HCT116 (cell line): ENCODE measurements around the gene ERN1. TPM values are rescaled to one million over a fixed set of nuclear protein-coding genes. Genes with fewer than 3 reads are reported as not detected.

Experiments
- ATAC-seq: fragments of 200-7000 bp; cut with Tn5 transposase; 2 replicates; pipeline ENCODE4 v1.9.1; 2020; ENCODE audit warnings: mild to moderate bottlenecking, moderate library complexity
- BruUV-seq: library from RNA; stranded (reverse); fragments of 400-500 nt; replicated peaks from 2 replicates; lab custom pipeline; 2021; lab: Mats Ljungman, UMichigan
- CTCF ChIA-PET: fragments of 300-600 bp; sonication (Branson Sonifier 250); formaldehyde crosslinking; loops from one replicate; lab custom pipeline; 2021; ENCODE audit warnings: antibody characterized with exemption; lab: Charles Lee
- POLR2A ChIA-PET: fragments of 300-600, 350-600 bp; sonication (Branson Sonifier 250); formaldehyde crosslinking; loops from one replicate; lab custom pipeline; 2021; ENCODE audit warnings: antibody characterized with exemption; lab: Charles Lee
- RAD21 ChIA-PET, 2 experiments: fragments of 300-600 bp; sonication (Branson Sonifier 250); formaldehyde crosslinking; loops; one replicate each; lab custom pipeline; 2023; ENCODE audit warnings: low total read pairs in 2 of 2; ENCODE audit not compliant: uncharacterized antibody in 2 of 2, unreplicated experiment in 2 of 2, low non-redundant PET in 1 of 2; lab: Charles Lee
- DNase-seq: peaks from one replicate; pipeline ENCODE4 v3.0.0-alpha.2; 2010; ENCODE audit warnings: low read depth, low spot score
- H2AFZ ChIP-seq: fragments of 200-600 bp; shearing (Covaris generic), sonication (generic); 2 replicates; pipeline ENCODE4 v1.6.1; 2017; ENCODE audit warnings: low read depth, mixed run types, mixed read lengths, antibody characterized with exemption, low read length; ENCODE audit not compliant: poor library complexity, severe bottlenecking
- H3K27ac ChIP-seq: 2 replicates; pipeline ENCODE4 v1.5.1; 2012; ENCODE audit warnings: low read depth, low read length
- H3K27me3 ChIP-seq: fragments of 200-600 bp; sonication (generic); 2 replicates; pipeline ENCODE4 v1.6.1; 2016; ENCODE audit warnings: mixed run types, low read length, mixed read lengths; ENCODE audit not compliant: insufficient read depth
- H3K36me3 ChIP-seq, 2 experiments: fragments of 200-500 bp in 1 of 2; fragments of 200-600 bp in 1 of 2; sonication (Bioruptor generic) in 1 of 2; sonication (generic) in 1 of 2; 2 replicates each; pipeline versions ENCODE4 v1.5.1 to v1.6.1; 2014 to 2016; ENCODE audit warnings: low read length in 2 of 2, inconsistent platforms in 1 of 2, mixed read lengths in 1 of 2, mixed run types in 1 of 2; ENCODE audit not compliant: insufficient read depth in 2 of 2, control insufficient read depth in 1 of 2
- H3K4me1 ChIP-seq, 2 experiments: fragments of 200-600 bp in 1 of 2; sonication (generic) in 1 of 2; 2 replicates each; pipeline versions ENCODE4 v1.5.1 to v1.6.1; 2012 to 2017; ENCODE audit warnings: low read length in 2 of 2, inconsistent platforms in 1 of 2, mild to moderate bottlenecking in 1 of 2, mixed read lengths in 1 of 2, mixed run types in 1 of 2, moderate library complexity in 1 of 2; ENCODE audit not compliant: insufficient read depth in 2 of 2, control insufficient read depth in 1 of 2
- H3K4me2 ChIP-seq: fragments of 200-600 bp; sonication (generic); 2 replicates; pipeline ENCODE4 v1.6.1; 2017; ENCODE audit warnings: mixed run types, low read length, mixed read lengths
- H3K4me3 ChIP-seq, 2 experiments: fragments of 200-600 bp in 1 of 2; sonication (generic) in 1 of 2; replicated peaks in 1 of 2; 2 replicates each; pipeline ENCODE4 v1.5.1; 2011 to 2016; ENCODE audit warnings: low read length in 2 of 2, control low read depth in 1 of 2, low read depth in 1 of 2, mild to moderate bottlenecking in 1 of 2, mixed read lengths in 1 of 2, mixed run types in 1 of 2
- H3K79me2 ChIP-seq: fragments of 200-600 bp; sonication (generic); 2 replicates; pipeline ENCODE4 v1.6.1; 2017; ENCODE audit warnings: mild to moderate bottlenecking, mixed run types, low read length, moderate library complexity, mixed read lengths; ENCODE audit not compliant: insufficient read depth
- H3K9ac ChIP-seq: fragments of 200-600 bp; sonication (generic); 2 replicates; pipeline ENCODE4 v1.6.1; 2016; ENCODE audit warnings: low read length, mixed read lengths
- H3K9me2 ChIP-seq: fragments of 200-600 bp; sonication (generic), shearing (Covaris generic); 2 replicates; pipeline ENCODE4 v1.6.1; 2017; ENCODE audit warnings: mixed run types, mild to moderate bottlenecking, moderate library complexity; ENCODE audit not compliant: insufficient read depth
- H3K9me3 ChIP-seq, 2 experiments: fragments of 200-500 bp in 1 of 2; fragments of 200-600 bp in 1 of 2; sonication (Bioruptor generic) in 1 of 2; sonication (generic) in 1 of 2; 2 replicates each; pipeline ENCODE4 v1.6.1; 2014 to 2017; ENCODE audit warnings: low read length in 2 of 2, mixed read lengths in 2 of 2, inconsistent platforms in 1 of 2, low read depth in 1 of 2, mild to moderate bottlenecking in 1 of 2, mixed run types in 1 of 2, moderate library complexity in 1 of 2; ENCODE audit not compliant: control insufficient read depth in 1 of 2, insufficient read depth in 1 of 2
- H4K20me1 ChIP-seq: fragments of 200-600 bp; sonication (generic), shearing (Covaris generic); 2 replicates; pipeline ENCODE4 v1.6.1; 2017; ENCODE audit warnings: mixed run types, mild to moderate bottlenecking, moderate library complexity; ENCODE audit not compliant: insufficient read depth
- CEBPB ChIP-seq: IDR thresholded peaks from 2 replicates; pipeline ENCODE4 v1.6.1; 2012; ENCODE audit warnings: low read depth
- EGR1 ChIP-seq: IDR thresholded peaks from 2 replicates; pipeline ENCODE4 v1.6.1; 2012; ENCODE audit warnings: low read depth
- EZH2 ChIP-seq: fragments of 200-600 bp; sonication (generic); IDR thresholded peaks from 2 replicates; pipeline ENCODE4 v1.6.1; 2017; ENCODE audit warnings: antibody characterized with exemption, mixed run types
- EZH2phosphoT487 ChIP-seq: fragments of 200-600 bp; IDR thresholded peaks from 2 replicates; pipeline ENCODE4 v1.6.1; 2018; ENCODE audit warnings: antibody characterized with exemption, borderline replicate concordance
- FOSL1 ChIP-seq: IDR thresholded peaks from 2 replicates; pipeline ENCODE4 v1.6.1; 2012; ENCODE audit warnings: low read depth
- POLR2AphosphoS5 ChIP-seq: IDR thresholded peaks from 2 replicates; pipeline ENCODE4 v1.6.1; 2011; ENCODE audit warnings: mild to moderate bottlenecking, low read depth, low read length, moderate library complexity
- SIN3A ChIP-seq: IDR thresholded peaks from 2 replicates; pipeline ENCODE4 v1.6.1; 2012; ENCODE audit warnings: low read depth
- SP1 ChIP-seq: IDR thresholded peaks from 2 replicates; pipeline ENCODE4 v1.6.1; 2012; ENCODE audit warnings: low read depth
- SRF ChIP-seq: IDR thresholded peaks from 2 replicates; pipeline ENCODE4 v1.6.1; 2012; ENCODE audit warnings: low read depth
- TCF7L2 ChIP-seq: IDR thresholded peaks from 2 replicates; pipeline ENCODE4 v1.7.0; 2011; ENCODE audit warnings: borderline replicate concordance, inconsistent platforms; ENCODE audit not compliant: insufficient read depth, insufficient read length; ENCODE audit errors: extremely low read depth
- YY1 ChIP-seq: IDR thresholded peaks from 2 replicates; pipeline ENCODE4 v1.6.1; 2011; ENCODE audit warnings: low read length, low read depth, moderate library complexity, mild to moderate bottlenecking; ENCODE audit not compliant: insufficient replicate concordance; ENCODE audit errors: extremely low read depth
- ZFX ChIP-seq: fragments of 450-650 bp; IDR thresholded peaks from 2 replicates; pipeline ENCODE4 v1.6.1; 2017
- ZNF274 ChIP-seq: fragments of 200-500 bp; sonication (Bioruptor generic); IDR thresholded peaks from 2 replicates; pipeline ENCODE4 v1.6.1; 2014; ENCODE audit warnings: mild to moderate bottlenecking, low read depth, low read length, inconsistent platforms
- intact Hi-C: fragments of 100-400 bp; cut with micrococcal nuclease; formaldehyde crosslinking; loops from 2 replicates; pipeline ENCODE4 v1.10.0; 2022
- total RNA-seq: library from RNA; stranded (reverse); gene quantifications from one replicate; pipeline ENCODE4 v1.2.1, GENCODE V29; 2021; ENCODE audit not compliant: unreplicated experiment
- TF ChIP-seq, protein P1 (sequence below): IDR thresholded peaks from 2 replicates; pipeline ENCODE4 v1.6.1; 2012; ENCODE audit warnings: low read depth
- TF ChIP-seq, protein P2 (sequence below): IDR thresholded peaks from 2 replicates; pipeline ENCODE4 v1.6.1; 2012
- TF ChIP-seq, protein P3 (sequence below): IDR thresholded peaks from 2 replicates; pipeline ENCODE4 v1.6.1; 2011; ENCODE audit warnings: mild to moderate bottlenecking, low read length, moderate library complexity; ENCODE audit not compliant: insufficient replicate concordance; ENCODE audit errors: extremely low read depth
- TF ChIP-seq, protein P4 (sequence below): IDR thresholded peaks from 2 replicates; pipeline ENCODE4 v1.6.1; 2012

The ERN1 gene
- total RNA-seq, 1 experiment from 2014 or later, result 28.2 TPM

DNA sequence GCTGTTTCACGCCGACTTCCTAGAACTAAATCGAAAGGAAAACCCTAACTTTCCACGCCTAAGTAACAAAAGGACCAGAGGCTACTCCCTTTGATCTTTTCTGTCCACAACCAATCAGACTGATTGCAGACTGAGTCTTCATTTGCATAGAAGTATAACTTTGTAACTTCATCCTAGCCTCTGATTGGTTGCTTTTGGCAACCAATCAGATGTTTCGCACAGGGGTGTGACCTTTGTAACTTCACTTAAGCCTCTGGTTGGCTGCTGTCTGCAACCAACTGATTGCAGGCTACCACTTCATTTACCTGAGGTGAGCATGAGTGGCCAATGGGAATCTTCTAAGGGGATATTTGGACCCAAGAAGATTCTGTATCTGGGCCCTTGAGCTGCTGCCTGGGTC lies 92.1 kb downstream of the ERN1 start (continued):
- TF ChIP-seq EZH2phosphoT487 (no peak), CEBPB (no peak), EGR1 (no peak), SIN3A (no peak), FOSL1 (no peak), SP1 (no peak), YY1 (no peak), TCF7L2 (no peak), EZH2 (no peak)
- TF ChIP-seq, protein P1, sequence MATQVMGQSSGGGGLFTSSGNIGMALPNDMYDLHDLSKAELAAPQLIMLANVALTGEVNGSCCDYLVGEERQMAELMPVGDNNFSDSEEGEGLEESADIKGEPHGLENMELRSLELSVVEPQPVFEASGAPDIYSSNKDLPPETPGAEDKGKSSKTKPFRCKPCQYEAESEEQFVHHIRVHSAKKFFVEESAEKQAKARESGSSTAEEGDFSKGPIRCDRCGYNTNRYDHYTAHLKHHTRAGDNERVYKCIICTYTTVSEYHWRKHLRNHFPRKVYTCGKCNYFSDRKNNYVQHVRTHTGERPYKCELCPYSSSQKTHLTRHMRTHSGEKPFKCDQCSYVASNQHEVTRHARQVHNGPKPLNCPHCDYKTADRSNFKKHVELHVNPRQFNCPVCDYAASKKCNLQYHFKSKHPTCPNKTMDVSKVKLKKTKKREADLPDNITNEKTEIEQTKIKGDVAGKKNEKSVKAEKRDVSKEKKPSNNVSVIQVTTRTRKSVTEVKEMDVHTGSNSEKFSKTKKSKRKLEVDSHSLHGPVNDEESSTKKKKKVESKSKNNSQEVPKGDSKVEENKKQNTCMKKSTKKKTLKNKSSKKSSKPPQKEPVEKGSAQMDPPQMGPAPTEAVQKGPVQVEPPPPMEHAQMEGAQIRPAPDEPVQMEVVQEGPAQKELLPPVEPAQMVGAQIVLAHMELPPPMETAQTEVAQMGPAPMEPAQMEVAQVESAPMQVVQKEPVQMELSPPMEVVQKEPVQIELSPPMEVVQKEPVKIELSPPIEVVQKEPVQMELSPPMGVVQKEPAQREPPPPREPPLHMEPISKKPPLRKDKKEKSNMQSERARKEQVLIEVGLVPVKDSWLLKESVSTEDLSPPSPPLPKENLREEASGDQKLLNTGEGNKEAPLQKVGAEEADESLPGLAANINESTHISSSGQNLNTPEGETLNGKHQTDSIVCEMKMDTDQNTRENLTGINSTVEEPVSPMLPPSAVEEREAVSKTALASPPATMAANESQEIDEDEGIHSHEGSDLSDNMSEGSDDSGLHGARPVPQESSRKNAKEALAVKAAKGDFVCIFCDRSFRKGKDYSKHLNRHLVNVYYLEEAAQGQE, result no peak
- TF ChIP-seq, protein P2, sequence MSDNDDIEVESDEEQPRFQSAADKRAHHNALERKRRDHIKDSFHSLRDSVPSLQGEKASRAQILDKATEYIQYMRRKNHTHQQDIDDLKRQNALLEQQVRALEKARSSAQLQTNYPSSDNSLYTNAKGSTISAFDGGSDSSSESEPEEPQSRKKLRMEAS, result no peak

DNA sequence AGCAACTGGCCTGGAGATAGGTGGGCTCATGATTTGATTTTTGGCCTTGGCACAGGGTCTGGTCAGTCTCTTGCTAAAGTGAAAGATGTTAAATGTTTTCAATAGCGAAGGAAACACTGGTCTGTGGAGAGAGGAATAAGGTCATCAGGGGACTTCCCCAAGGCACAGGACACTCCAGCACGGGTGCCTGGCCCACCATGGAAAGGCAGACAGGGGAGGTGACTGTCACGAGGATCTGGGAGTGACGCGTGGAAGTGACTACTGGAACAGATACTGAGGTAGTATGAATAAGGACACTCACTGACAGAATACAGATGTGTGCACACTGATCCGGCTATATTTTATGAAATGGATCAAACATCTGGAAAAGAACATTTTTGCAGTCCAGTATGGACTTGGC lies 92.8 kb downstream of the ERN1 start:
- intact Hi-C loops, result no loop called here
- Histone ChIP-seq H3K27ac (no peak overlapping the region), H3K79me2 (no peaks in the 10 kb centered on the region), H2AFZ (no peak overlapping the region), H4K20me1 (no peaks in the 10 kb centered on the region), H3K9me3 (no peaks in the 10 kb centered on the region), H3K4me1 (peaks cover 0 to 6% of the 10 kb centered on the region in 2 experiments; a peak in 1 of 4 replicates), H3K4me2 (no peak overlapping the region), H3K9ac (no peak overlapping the region), H3K36me3 (no peaks in the 10 kb centered on the region), H3K4me3 (no peak overlapping the region), H3K27me3 (no peaks in the 10 kb centered on the region), H3K9me2 (no peaks in the 10 kb centered on the region)
- no peak for ATAC-seq
- BruUV-seq, result no TSS peak
- RAD21 ChIA-PET, result no interaction called here
- CTCF ChIA-PET, result interaction anchor here (2.0 kb wide), 1 partner anchor 117 kb away, joined by 6 read pairs; no protein-coding TSS in a partner anchor
- DNase-seq, result no peak
- POLR2A ChIA-PET, result no interaction called here
- no peak for TF ChIP-seq YY1
- TF ChIP-seq, protein P3, sequence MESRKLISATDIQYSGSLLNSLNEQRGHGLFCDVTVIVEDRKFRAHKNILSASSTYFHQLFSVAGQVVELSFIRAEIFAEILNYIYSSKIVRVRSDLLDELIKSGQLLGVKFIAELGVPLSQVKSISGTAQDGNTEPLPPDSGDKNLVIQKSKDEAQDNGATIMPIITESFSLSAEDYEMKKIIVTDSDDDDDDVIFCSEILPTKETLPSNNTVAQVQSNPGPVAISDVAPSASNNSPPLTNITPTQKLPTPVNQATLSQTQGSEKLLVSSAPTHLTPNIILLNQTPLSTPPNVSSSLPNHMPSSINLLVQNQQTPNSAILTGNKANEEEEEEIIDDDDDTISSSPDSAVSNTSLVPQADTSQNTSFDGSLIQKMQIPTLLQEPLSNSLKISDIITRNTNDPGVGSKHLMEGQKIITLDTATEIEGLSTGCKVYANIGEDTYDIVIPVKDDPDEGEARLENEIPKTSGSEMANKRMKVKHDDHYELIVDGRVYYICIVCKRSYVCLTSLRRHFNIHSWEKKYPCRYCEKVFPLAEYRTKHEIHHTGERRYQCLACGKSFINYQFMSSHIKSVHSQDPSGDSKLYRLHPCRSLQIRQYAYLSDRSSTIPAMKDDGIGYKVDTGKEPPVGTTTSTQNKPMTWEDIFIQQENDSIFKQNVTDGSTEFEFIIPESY, result no peak
- TF ChIP-seq CEBPB, result no peak
- no peak for TF ChIP-seq ZFX
- TF ChIP-seq, protein P2, result no peak
- TF ChIP-seq ZNF274, result no peak
- no peak for TF ChIP-seq EZH2phosphoT487
- TF ChIP-seq SRF, result no peak
- TF ChIP-seq, protein P4, sequence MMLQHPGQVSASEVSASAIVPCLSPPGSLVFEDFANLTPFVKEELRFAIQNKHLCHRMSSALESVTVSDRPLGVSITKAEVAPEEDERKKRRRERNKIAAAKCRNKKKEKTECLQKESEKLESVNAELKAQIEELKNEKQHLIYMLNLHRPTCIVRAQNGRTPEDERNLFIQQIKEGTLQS, result no peak
- TF ChIP-seq POLR2AphosphoS5, result no peak
